CD4-positive, alpha-beta T cell (primary cell): ENCODE measurements around the gene FOXO3. TPM values are rescaled to one million over a fixed set of nuclear protein-coding genes. Genes with fewer than 3 reads are reported as not detected.

Experiments
- ATAC-seq: fragments of 200-7000 bp; cut with Tn5 transposase; one replicate; pipeline ENCODE4 v1.10.0; 2022; ENCODE audit warnings: mild to moderate bottlenecking; ENCODE audit not compliant: poor library complexity
- CTCF ChIA-PET: fragments of 350-600 bp; sonication (Branson Sonifier 250); formaldehyde crosslinking; loops from one replicate; lab custom pipeline; 2021; ENCODE audit warnings: antibody characterized with exemption, inconsistent platforms; lab: Charles Lee
- POLR2A ChIA-PET: fragments of 350-600 bp; sonication (Branson Sonifier 250); formaldehyde crosslinking; loops from one replicate; lab custom pipeline; 2021; ENCODE audit warnings: antibody characterized with exemption, inconsistent platforms; lab: Charles Lee
- DNase-seq, 14 experiments: peaks; one replicate each; pipeline ENCODE4 v3.0.0-alpha.2; 2013 to 2020; ENCODE audit warnings: mixed read lengths in 2 of 14
- H3K27ac ChIP-seq, 2 donors: one replicate each; pipeline versions ENCODE4 v1.5.1 to v1.7.0; 2013; ENCODE audit warnings: low read length in 2 of 2, low read depth in 1 of 2, mild to moderate bottlenecking in 1 of 2
- H3K27me3 ChIP-seq, 2 experiments: 1 replicate in 1 of 2; 2 replicates in 1 of 2; pipeline versions ENCODE4 v1.6.1 to v1.7.0; 2013; ENCODE audit warnings: low read length in 2 of 2, control low read depth in 1 of 2, mild to moderate bottlenecking in 1 of 2, moderate library complexity in 1 of 2; ENCODE audit not compliant: insufficient read depth in 2 of 2, control insufficient read depth in 1 of 2
- H3K36me3 ChIP-seq: one replicate; pipeline ENCODE4 v1.6.1; 2013; ENCODE audit warnings: low read length, control low read depth; ENCODE audit not compliant: insufficient read depth
- H3K4me1 ChIP-seq: one replicate; pipeline ENCODE4 v1.6.1; 2013; ENCODE audit warnings: low read length, control low read depth; ENCODE audit not compliant: insufficient read depth
- H3K4me3 ChIP-seq: one replicate; pipeline ENCODE4 v1.5.1; 2013; ENCODE audit warnings: mild to moderate bottlenecking, low read length, moderate library complexity
- H3K9me3 ChIP-seq, 2 experiments: 1 replicate in 1 of 2; 2 replicates in 1 of 2; pipeline versions ENCODE4 v1.6.1 to v1.7.0; 2013; ENCODE audit warnings: low read length in 2 of 2, mild to moderate bottlenecking in 2 of 2, control low read depth in 1 of 2, moderate library complexity in 1 of 2; ENCODE audit not compliant: control insufficient read depth in 1 of 2, insufficient read depth in 1 of 2
- H3K27ac Mint-ChIP-seq: one replicate; pipeline ENCODE4 v1.8.0; 2020; ENCODE audit warnings: mixed read lengths
- H3K27me3 Mint-ChIP-seq: one replicate; pipeline ENCODE4 v1.8.0; 2021; ENCODE audit warnings: mixed read lengths
- H3K36me3 Mint-ChIP-seq: one replicate; pipeline ENCODE4 v1.8.0; 2021; ENCODE audit warnings: low read depth, mixed read lengths
- H3K4me1 Mint-ChIP-seq: one replicate; pipeline ENCODE4 v1.8.0; 2021; ENCODE audit warnings: low read depth, mixed read lengths
- H3K4me3 Mint-ChIP-seq: one replicate; pipeline ENCODE4 v1.8.0; 2020; ENCODE audit warnings: mild to moderate bottlenecking, mixed read lengths
- H3K9me3 Mint-ChIP-seq: one replicate; pipeline ENCODE4 v1.8.0; 2020; ENCODE audit warnings: mixed read lengths
- CTCF ChIP-seq: fragments of 200-600 bp; IDR thresholded peaks from one replicate; pipeline ENCODE4 v1.8.0; 2022; ENCODE audit warnings: antibody characterized with exemption, mild to moderate bottlenecking
- intact Hi-C, 2 experiments: fragments of 100-400 bp; cut with DNase I in 1 of 2; cut with micrococcal nuclease in 1 of 2; formaldehyde crosslinking; loops; one replicate each; pipeline versions ENCODE4 v1.15.1 to v1.9.0; 2023 to 2025; cut with DNase I, micrococcal nuclease
- total RNA-seq, 174 experiments: library from RNA in 2 of 174; stranded (reverse) in 2 of 174; gene quantifications; one replicate each; pipeline ENCODE4 v1.2.3 and lab custom pipeline; 2021 to 2026

The FOXO3 gene
- total RNA-seq, 2 experiments from 2014 or later, result 24.3 to 25.3 TPM

DNA sequence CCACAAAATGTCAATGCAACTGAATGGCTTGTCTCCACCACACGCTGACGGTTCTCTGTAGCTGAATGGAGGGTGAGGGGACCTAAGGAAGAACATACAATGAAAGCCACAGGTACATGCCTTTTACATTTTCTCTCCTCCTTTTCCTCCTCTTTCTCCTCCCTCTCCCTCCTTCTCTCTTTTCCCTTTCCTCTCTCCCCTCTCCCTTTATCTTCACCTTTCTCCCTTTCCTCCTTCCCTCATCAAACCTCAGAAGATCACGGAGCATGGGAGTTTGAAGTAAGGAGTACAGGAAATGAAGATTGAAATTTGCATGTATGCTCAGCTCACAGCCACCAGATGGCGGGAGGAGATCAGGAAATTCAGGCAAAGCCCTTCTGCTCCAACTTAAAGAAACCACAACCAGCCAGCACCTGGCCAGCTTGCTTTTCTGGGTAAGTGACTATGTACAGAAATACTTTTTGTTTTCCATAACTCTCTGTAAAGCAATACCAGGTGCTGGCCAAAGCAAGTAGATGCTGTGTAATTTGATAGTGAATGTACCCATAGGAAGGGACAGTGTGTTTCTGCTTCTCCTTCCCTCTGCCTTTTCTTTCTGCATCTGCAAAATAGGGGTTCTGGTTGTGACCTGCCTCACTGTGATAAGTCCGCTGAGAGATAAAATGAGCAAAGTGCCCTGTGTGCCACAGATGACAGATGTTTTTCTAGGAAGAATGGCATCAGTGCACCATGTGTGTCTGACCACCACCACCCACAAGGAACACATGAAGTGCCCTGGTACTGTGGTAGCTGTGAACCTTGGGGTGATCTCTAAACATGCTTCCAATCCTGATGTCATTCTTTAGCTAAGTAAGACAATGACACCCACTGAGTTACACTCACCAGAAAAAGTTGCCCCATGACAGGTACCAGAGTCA, 18.6 kb upstream of the FOXO3 start:
- Histone ChIP-seq H3K36me3 (no peaks in the 10 kb centered on the region), H3K9me3 (no peaks in the 10 kb centered on the region), H3K27ac (no peak overlapping the region), H3K4me1 (peaks cover 12% of the 10 kb centered on the region), H3K27me3 (no peaks in the 10 kb centered on the region), H3K4me3 (no peak overlapping the region)
- intact Hi-C loops, result loop anchor here (1.0 to 5.0 kb wide), 7 partner anchors 240 to 1850 kb away; no protein-coding TSS in a partner anchor
- ChIA-PET POLR2A (interaction anchor here (0.6 to 2.9 kb wide), 8 partner anchors 9 to 917 kb away, joined by 3 to 32 read pairs (median 4); partner anchors contain the start of gene ARMC2), CTCF (interaction anchor here (0.6 to 3.6 kb wide), 11 partner anchors 9 to 1497 kb away, joined by 3 to 50 read pairs (median 4); no protein-coding TSS in a partner anchor)
- peak; percentile 89 for TF ChIP-seq CTCF
- Mint-ChIP-seq H3K9me3 (no peaks in the 10 kb centered on the region), H3K27me3 (peaks cover 5% of the 10 kb centered on the region), H3K4me3 (no peak overlapping the region), H3K36me3 (no peaks in the 10 kb centered on the region), H3K27ac (no peak overlapping the region), H3K4me1 (peaks cover 7% of the 10 kb centered on the region)
- ATAC-seq (peak; percentile 91), DNase-seq (peak; percentile 56 to 88 (median 61))

- DNase-seq (no peak), ATAC-seq (no peak)
- no peak for TF ChIP-seq CTCF
- Mint-ChIP-seq H3K4me3 (no peak overlapping the region), H3K36me3 (no peaks in the 10 kb centered on the region), H3K4me1 (peaks cover 7% of the 10 kb centered on the region), H3K27me3 (peaks cover 5% of the 10 kb centered on the region), H3K9me3 (no peaks in the 10 kb centered on the region), H3K27ac (no peak overlapping the region)
- no peak overlapping the region for H3K4me3 ChIP-seq
- ChIA-PET POLR2A (interaction anchor here (1.6 to 2.4 kb wide), 3 partner anchors 8 to 16 kb away, joined by 3 to 10 read pairs (median 5); no protein-coding TSS in a partner anchor), CTCF (interaction anchor here (2.9 to 3.6 kb wide), 2 partner anchors 14 to 530 kb away, joined by 17 to 50 read pairs; no protein-coding TSS in a partner anchor)
- no peaks in the 10 kb centered on the region for H3K27me3 ChIP-seq
- intact Hi-C loops, result loop anchor here (2.0 to 5.0 kb wide), 3 partner anchors 349 to 1849 kb away; no protein-coding TSS in a partner anchor
- H3K9me3 ChIP-seq, result no peaks in the 10 kb centered on the region
- peaks cover 12% of the 10 kb centered on the region for H3K4me1 ChIP-seq
- no peaks in the 10 kb centered on the region for H3K36me3 ChIP-seq
- H3K27ac ChIP-seq, result no peak overlapping the region
Observed at GRCh38 chr6:108543175-108543940, 17.4 kb upstream of the FOXO3 start.

- H3K27me3 Mint-ChIP-seq, result peaks cover 5% of the 10 kb centered on the region
- peaks cover 7% of the 10 kb centered on the region for H3K4me1 Mint-ChIP-seq
- ATAC-seq, result no peak
- ChIA-PET CTCF (interaction anchor here (3.6 kb wide), 1 partner anchor 528 kb away, joined by 50 read pairs; no protein-coding TSS in a partner anchor), POLR2A (no interaction called here)
- no peaks in the 10 kb centered on the region for H3K27me3 ChIP-seq
- intact Hi-C loops, result loop anchor here (5.0 kb wide), 2 partner anchors 463 to 1848 kb away; no protein-coding TSS in a partner anchor
- no peaks in the 10 kb centered on the region for H3K36me3 ChIP-seq
- no peak for TF ChIP-seq CTCF
- H3K36me3 Mint-ChIP-seq, result no peaks in the 10 kb centered on the region
- no peaks in the 10 kb centered on the region for H3K9me3 ChIP-seq
- no peak for DNase-seq
- H3K27ac Mint-ChIP-seq, result no peak overlapping the region
- H3K4me1 ChIP-seq, result peaks cover 12% of the 10 kb centered on the region
- no peak overlapping the region for H3K27ac ChIP-seq
- no peaks in the 10 kb centered on the region for H3K9me3 Mint-ChIP-seq
- H3K4me3 ChIP-seq, result no peak overlapping the region
- no peak overlapping the region for H3K4me3 Mint-ChIP-seq
Observed at GRCh38 chr6:108544606-108545005, 16.1 kb upstream of the FOXO3 start.
